Measurements from ENCODE around the gene CHAT. TPM values are rescaled to one million over a fixed set of nuclear protein-coding genes. Genes with fewer than 3 reads are reported as not detected.

The CHAT gene
- total and polyA plus RNA-seq, 2 donors (not counting 3 experiments of a cell fraction or from before 2014, with no cell fraction given) = not detected

- Histone ChIP-seq H3K79me2 (ENCODE audit: control insufficient read depth, insufficient read depth, low read length) (no peaks in the 10 kb centered on the region), H3K4me2 (ENCODE audit: insufficient read depth, low read length) (no peak overlapping the region), H3K27me3 (ENCODE audit: control insufficient read depth in 2 of 2, insufficient read depth in 2 of 2, low read length in 2 of 2) (peaks cover 1 to 6% of the 10 kb centered on the region in 2 experiments), H2AFZ (ENCODE audit: low read depth, low read length) (no peak overlapping the region), H3K4me1 (ENCODE audit: control insufficient read depth, extremely low read depth, insufficient read depth, low read length) (no peaks in the 10 kb centered on the region), H3K4me3 (replicated peaks in 1 of 3; ENCODE audit: insufficient read depth in 1 of 3, low read depth in 1 of 3, low read length in 3 of 3) (no peak overlapping the region), H3K36me3 (ENCODE audit: control insufficient read depth in 2 of 2, extremely low read depth in 1 of 2, insufficient read depth in 2 of 2, low read length in 2 of 2) (no peaks in the 10 kb centered on the region), H4K20me1 (replicated peaks; ENCODE audit: control insufficient read depth, extremely low read depth, insufficient read depth, low read length) (no peaks in the 10 kb centered on the region), H3K9me3 (replicated peaks; ENCODE audit: control insufficient read depth, insufficient read depth, low read length) (no peaks in the 10 kb centered on the region), H3K27ac (ENCODE audit: insufficient read depth, low read depth, low read length) (no peak overlapping the region), H3K9me1 (replicated peaks; ENCODE audit: control insufficient read depth, extremely low read depth, insufficient read depth, low read length) (no peaks in the 10 kb centered on the region), H3K9ac (replicated peaks; ENCODE audit: extremely low read depth, insufficient read depth, low read length) (no peak overlapping the region)
- intact Hi-C loops (cut with micrococcal nuclease) = no loop called here
- BruUV-seq (replicated peaks) = no TSS peak
- FAIRE-seq (no peak), DNase-seq (ENCODE audit: low read depth, low spot score) (no peak)
- dilution Hi-C loops (cut with MboI; ENCODE audit: extremely low pct_ligation_motif_present, low sequenced_read_pairs) = no loop called here
- ChIA-PET POLR2A (no interaction called here), CTCF (interaction anchor here (1.4 to 2.5 kb wide), 2 partner anchors 16 to 25 kb away, joined by 3 to 6 read pairs; no protein-coding TSS in a partner anchor)
- TF ChIP-seq JUN (IDR thresholded peaks at IDR 0.05; ENCODE audit: borderline replicate concordance, insufficient read depth, insufficient read length, low read depth) = no peak
- no peak for TF ChIP-seq CTCF (IDR thresholded peaks at IDR 0.05; ENCODE audit: extremely low read depth in 1 of 2, insufficient read depth in 1 of 2, low read depth in 1 of 2, low read length in 2 of 2)
- no peak for TF ChIP-seq EZH2 (IDR thresholded peaks at IDR 0.05; ENCODE audit: borderline replicate concordance, low read depth, low read length, severe bottlenecking)
- TF ChIP-seq MYC (IDR thresholded peaks at IDR 0.05; ENCODE audit: low read depth, low read length) = no peak
- no peak for TF ChIP-seq GATA2 (IDR thresholded peaks at IDR 0.05; ENCODE audit: insufficient read depth, insufficient read length, low read depth, low read length)
- no peak for TF ChIP-seq POLR2A (IDR thresholded peaks at IDR 0.05; ENCODE audit: low read depth, low read length)
- TF ChIP-seq FOS (IDR thresholded peaks at IDR 0.05; ENCODE audit: borderline replicate concordance, insufficient read depth, low read length) = no peak
- TF ChIP-seq, protein P1, sequence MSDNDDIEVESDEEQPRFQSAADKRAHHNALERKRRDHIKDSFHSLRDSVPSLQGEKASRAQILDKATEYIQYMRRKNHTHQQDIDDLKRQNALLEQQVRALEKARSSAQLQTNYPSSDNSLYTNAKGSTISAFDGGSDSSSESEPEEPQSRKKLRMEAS (IDR thresholded peaks at IDR 0.05; ENCODE audit: insufficient read depth, insufficient read length) = no peak
- TF ChIP-seq POLR2AphosphoS5 (IDR thresholded peaks at IDR 0.05; ENCODE audit: insufficient read depth, low read depth, low read length) = no peak
These were observed 46.0 kb upstream of the CHAT start for GRCh38 chr10:49567810-49568209.
